GM23338 (cell line): ENCODE measurements around the gene DDX50. TPM values are rescaled to one million over a fixed set of nuclear protein-coding genes. Genes with fewer than 3 reads are reported as not detected.

Experiments used
- ATAC-seq: fragments of 200-7000 bp; cut with Tn5 transposase; 3 replicates; pipeline ENCODE4 v1.9.1; 2020
- DNase-seq: peaks from one replicate; pipeline ENCODE4 v3.0.0-alpha.2; 2015; ENCODE audit warnings: low spot score
- H2AFZ ChIP-seq: fragments of 200-600 bp; sonication (generic); 2 replicates; pipeline ENCODE4 v1.8.0; 2016; ENCODE audit warnings: antibody characterized with exemption, mild to moderate bottlenecking, moderate library complexity
- H3F3A ChIP-seq: fragments of 200-600 bp; sonication (generic); replicated peaks from 2 replicates; pipeline ENCODE4 v1.8.0; 2017; ENCODE audit warnings: antibody characterized with exemption, mixed run types, low read depth
- H3K27ac ChIP-seq: fragments of 200-600 bp; sonication (generic); 2 replicates; pipeline ENCODE4 v1.6.1; 2016; ENCODE audit warnings: low read depth
- H3K27me3 ChIP-seq: fragments of 200-600 bp; sonication (generic); 2 replicates; pipeline ENCODE4 v1.8.0; 2016; ENCODE audit warnings: mild to moderate bottlenecking, mixed run types, moderate library complexity; ENCODE audit not compliant: insufficient read depth
- H3K36me3 ChIP-seq: fragments of 200-600 bp; sonication (generic); 2 replicates; pipeline ENCODE4 v1.8.0; 2016; ENCODE audit warnings: mild to moderate bottlenecking; ENCODE audit not compliant: insufficient read depth
- H3K4me1 ChIP-seq: fragments of 200-600 bp; sonication (generic); 2 replicates; pipeline ENCODE4 v1.8.0; 2016; ENCODE audit warnings: mild to moderate bottlenecking, moderate library complexity; ENCODE audit not compliant: insufficient read depth
- H3K4me2 ChIP-seq: fragments of 200-600 bp; sonication (generic); 2 replicates; pipeline ENCODE4 v1.7.1; 2017; ENCODE audit warnings: mixed run types
- H3K4me3 ChIP-seq: fragments of 200-600 bp; sonication (generic); 2 replicates; pipeline ENCODE4 v1.6.1; 2016; ENCODE audit warnings: mixed run types
- H3K79me2 ChIP-seq: fragments of 200-600 bp; sonication (generic); replicated peaks from 2 replicates; pipeline ENCODE4 v1.8.0; 2017; ENCODE audit warnings: mild to moderate bottlenecking; ENCODE audit not compliant: insufficient read depth
- H3K9me2 ChIP-seq: fragments of 200-600 bp; sonication (generic); 2 replicates; pipeline ENCODE4 v1.8.0; 2017; ENCODE audit not compliant: insufficient read depth
- H4K20me1 ChIP-seq: fragments of 200-600 bp; sonication (generic); replicated peaks from 2 replicates; pipeline ENCODE4 v1.8.0; 2017; ENCODE audit warnings: mild to moderate bottlenecking; ENCODE audit not compliant: insufficient read depth
- H3K27ac Mint-ChIP-seq: 2 replicates; pipeline ENCODE4 v1.8.0; 2020; ENCODE audit warnings: inconsistent platforms, mild to moderate bottlenecking, moderate library complexity, mixed read lengths
- H3K27me3 Mint-ChIP-seq: 3 replicates; pipeline ENCODE4 v1.8.0; 2022; ENCODE audit warnings: low read depth, mild to moderate bottlenecking, moderate library complexity, mixed read lengths, inconsistent platforms; ENCODE audit not compliant: insufficient read depth, poor library complexity
- H3K36me3 Mint-ChIP-seq: 3 replicates; pipeline ENCODE4 v1.8.0; 2021; ENCODE audit warnings: low read depth, mild to moderate bottlenecking, inconsistent platforms, moderate library complexity, mixed read lengths
- H3K4me1 Mint-ChIP-seq: 3 replicates; pipeline ENCODE4 v1.8.0; 2020; ENCODE audit warnings: mild to moderate bottlenecking, inconsistent platforms, mixed read lengths
- H3K4me3 Mint-ChIP-seq: 3 replicates; pipeline ENCODE4 v1.8.0; 2021; ENCODE audit warnings: moderate library complexity, mild to moderate bottlenecking, inconsistent platforms, mixed read lengths
- H3K9me3 Mint-ChIP-seq: 3 replicates; pipeline ENCODE4 v1.8.0; 2020; ENCODE audit warnings: moderate library complexity, mild to moderate bottlenecking, inconsistent platforms, mixed read lengths
- POLR2AphosphoS5 ChIP-seq: IDR thresholded peaks from 2 replicates; pipeline ENCODE4 v1.6.1; 2016; ENCODE audit warnings: antibody characterized with exemption, low read depth
- STAT1 ChIP-seq: IDR thresholded peaks from one replicate; pipeline ENCODE4 v1.6.1; 2016; ENCODE audit warnings: antibody characterized with exemption; ENCODE audit not compliant: unreplicated experiment
- polyA plus RNA-seq: library from polyadenylated mRNA; unstranded; fragments of >200 nt; fragmentation: Nextera tagmentation; extraction: Ambion mirVana; gene quantifications from 2 replicates; pipeline ENCODE4 v1.2.1, GENCODE V29; 2016
- total RNA-seq: library from RNA; depleted of rRNA; stranded (reverse); fragments of >200 nt; shearing (Covaris generic); gene quantifications from 2 replicates; pipeline ENCODE4 v1.2.3, GENCODE V29; 2014
- TF ChIP-seq, protein P1 (sequence below): fragments of 250-450 bp; sonication (Bioruptor Pico); IDR thresholded peaks from 2 replicates; pipeline ENCODE4 v1.5.0; 2020; ENCODE audit warnings: mild to moderate bottlenecking, moderate library complexity
- TF ChIP-seq, protein P2 (sequence below): IDR thresholded peaks from 2 replicates; pipeline ENCODE4 v1.6.1; 2016; ENCODE audit warnings: antibody characterized with exemption

The DDX50 gene
- total and polyA plus RNA-seq, 2 experiments from 2014 or later, result 37.2 TPM

DNA sequence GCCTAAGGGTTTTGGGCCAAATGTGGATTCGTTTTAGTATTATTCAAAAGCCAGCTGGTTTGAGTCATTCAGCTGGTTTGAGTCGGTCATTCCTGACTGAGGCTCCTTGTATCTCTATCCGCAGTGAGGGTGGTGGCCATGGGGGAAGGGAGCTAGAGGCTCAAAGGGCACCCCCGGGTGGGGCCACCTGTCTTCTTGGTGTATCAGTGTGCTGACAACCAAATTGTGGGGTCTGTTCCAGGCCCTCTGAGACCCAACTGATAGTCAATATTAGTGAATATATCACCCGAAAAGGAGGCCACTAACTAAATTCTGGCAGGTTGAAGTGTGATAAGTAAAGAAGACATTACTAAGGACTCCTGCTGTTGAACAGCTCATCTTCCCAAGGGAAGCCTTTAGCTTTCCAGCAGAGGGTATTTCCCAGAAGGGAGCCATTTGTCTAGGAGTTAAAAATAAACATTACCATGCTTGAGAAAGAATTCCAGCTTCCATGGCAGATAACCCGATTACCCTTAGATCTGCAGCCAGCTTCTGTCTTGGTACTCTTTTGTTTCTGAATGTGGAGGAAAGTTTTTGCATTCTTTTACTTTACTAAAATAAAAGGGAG, 29.9 kb upstream of the DDX50 start (continued):
- TF ChIP-seq, protein P1, sequence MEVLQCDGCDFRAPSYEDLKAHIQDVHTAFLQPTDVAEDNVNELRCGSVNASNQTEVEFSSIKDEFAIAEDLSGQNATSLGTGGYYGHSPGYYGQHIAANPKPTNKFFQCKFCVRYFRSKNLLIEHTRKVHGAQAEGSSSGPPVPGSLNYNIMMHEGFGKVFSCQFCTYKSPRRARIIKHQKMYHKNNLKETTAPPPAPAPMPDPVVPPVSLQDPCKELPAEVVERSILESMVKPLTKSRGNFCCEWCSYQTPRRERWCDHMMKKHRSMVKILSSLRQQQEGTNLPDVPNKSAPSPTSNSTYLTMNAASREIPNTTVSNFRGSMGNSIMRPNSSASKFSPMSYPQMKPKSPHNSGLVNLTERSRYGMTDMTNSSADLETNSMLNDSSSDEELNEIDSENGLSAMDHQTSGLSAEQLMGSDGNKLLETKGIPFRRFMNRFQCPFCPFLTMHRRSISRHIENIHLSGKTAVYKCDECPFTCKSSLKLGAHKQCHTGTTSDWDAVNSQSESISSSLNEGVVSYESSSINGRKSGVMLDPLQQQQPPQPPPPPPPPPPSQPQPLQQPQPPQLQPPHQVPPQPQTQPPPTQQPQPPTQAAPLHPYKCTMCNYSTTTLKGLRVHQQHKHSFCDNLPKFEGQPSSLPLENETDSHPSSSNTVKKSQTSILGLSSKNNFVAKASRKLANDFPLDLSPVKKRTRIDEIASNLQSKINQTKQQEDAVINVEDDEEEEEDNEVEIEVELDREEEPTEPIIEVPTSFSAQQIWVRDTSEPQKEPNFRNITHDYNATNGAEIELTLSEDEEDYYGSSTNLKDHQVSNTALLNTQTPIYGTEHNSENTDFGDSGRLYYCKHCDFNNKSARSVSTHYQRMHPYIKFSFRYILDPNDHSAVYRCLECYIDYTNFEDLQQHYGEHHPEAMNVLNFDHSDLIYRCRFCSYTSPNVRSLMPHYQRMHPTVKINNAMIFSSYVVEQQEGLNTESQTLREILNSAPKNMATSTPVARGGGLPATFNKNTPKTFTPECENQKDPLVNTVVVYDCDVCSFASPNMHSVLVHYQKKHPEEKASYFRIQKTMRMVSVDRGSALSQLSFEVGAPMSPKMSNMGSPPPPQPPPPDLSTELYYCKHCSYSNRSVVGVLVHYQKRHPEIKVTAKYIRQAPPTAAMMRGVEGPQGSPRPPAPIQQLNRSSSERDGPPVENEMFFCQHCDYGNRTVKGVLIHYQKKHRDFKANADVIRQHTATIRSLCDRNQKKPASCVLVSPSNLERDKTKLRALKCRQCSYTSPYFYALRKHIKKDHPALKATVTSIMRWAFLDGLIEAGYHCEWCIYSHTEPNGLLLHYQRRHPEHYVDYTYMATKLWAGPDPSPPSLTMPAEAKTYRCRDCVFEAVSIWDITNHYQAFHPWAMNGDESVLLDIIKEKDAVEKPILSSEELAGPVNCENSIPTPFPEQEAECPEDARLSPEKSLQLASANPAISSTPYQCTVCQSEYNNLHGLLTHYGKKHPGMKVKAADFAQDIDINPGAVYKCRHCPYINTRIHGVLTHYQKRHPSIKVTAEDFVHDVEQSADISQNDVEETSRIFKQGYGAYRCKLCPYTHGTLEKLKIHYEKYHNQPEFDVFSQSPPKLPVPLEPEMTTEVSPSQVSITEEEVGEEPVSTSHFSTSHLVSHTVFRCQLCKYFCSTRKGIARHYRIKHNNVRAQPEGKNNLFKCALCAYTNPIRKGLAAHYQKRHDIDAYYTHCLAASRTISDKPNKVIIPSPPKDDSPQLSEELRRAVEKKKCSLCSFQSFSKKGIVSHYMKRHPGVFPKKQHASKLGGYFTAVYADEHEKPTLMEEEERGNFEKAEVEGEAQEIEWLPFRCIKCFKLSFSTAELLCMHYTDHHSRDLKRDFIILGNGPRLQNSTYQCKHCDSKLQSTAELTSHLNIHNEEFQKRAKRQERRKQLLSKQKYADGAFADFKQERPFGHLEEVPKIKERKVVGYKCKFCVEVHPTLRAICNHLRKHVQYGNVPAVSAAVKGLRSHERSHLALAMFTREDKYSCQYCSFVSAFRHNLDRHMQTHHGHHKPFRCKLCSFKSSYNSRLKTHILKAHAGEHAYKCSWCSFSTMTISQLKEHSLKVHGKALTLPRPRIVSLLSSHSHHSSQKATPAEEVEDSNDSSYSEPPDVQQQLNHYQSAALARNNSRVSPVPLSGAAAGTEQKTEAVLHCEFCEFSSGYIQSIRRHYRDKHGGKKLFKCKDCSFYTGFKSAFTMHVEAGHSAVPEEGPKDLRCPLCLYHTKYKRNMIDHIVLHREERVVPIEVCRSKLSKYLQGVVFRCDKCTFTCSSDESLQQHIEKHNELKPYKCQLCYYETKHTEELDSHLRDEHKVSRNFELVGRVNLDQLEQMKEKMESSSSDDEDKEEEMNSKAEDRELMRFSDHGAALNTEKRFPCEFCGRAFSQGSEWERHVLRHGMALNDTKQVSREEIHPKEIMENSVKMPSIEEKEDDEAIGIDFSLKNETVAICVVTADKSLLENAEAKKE (CRISPR knock-in tag), result no peak
- TF ChIP-seq POLR2AphosphoS5, result no peak
- TF ChIP-seq STAT1, result no peak

DNA sequence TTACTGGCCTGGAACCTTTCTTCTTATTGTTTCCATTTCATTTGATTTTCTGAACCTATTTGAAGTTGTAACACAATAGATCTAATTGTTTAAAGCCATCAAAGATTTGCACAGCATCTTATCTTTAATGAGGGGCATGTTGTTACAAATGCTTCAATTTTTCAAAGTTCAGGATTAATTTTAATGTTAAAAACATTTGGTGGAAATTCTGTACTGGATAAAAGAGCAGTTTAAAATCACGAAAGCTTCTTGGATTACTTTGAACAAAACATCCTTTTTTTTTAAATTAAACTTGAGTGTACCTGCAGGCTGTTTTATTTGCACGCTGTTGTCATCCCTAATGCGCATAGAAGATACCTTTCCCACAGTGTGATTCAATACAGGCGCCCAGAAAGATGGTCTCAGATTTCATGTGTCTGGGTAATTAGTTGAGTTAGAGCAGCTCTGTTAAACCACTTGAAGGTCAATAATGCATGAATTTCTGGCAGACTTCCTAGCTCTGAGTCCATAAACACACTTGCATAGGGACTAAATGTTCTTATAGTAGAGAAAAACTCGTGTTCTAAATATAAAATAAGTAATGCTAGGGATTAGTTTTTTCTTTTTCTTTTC, 29.3 kb upstream of the DDX50 start:
- Histone ChIP-seq H4K20me1 (no peaks in the 10 kb centered on the region), H3K27ac (peak overlapping the region; percentile 70), H3K4me3 (peak overlapping the region; percentile 3; the same call in 1 of the 2 replicates), H2AFZ (no peak overlapping the region), H3K4me2 (peak overlapping the region; percentile 37), H3K9me2 (no peaks in the 10 kb centered on the region), H3K79me2 (no peaks in the 10 kb centered on the region), H3K36me3 (no peaks in the 10 kb centered on the region), H3K27me3 (no peaks in the 10 kb centered on the region), H3K4me1 (peaks cover 21% of the 10 kb centered on the region), H3F3A (no peaks in the 10 kb centered on the region; the same call in 1 of the 2 replicates)
- Mint-ChIP-seq H3K4me3 (peak overlapping the region; percentile 39; the same call in 2 of the 3 replicates), H3K9me3 (peaks cover 18% of the 10 kb centered on the region), H3K27me3 (peaks cover 2% of the 10 kb centered on the region), H3K36me3 (peaks cover 17% of the 10 kb centered on the region), H3K4me1 (peaks cover 22% of the 10 kb centered on the region), H3K27ac (peak overlapping the region; percentile 84; the same call in 1 of the 2 replicates)
- DNase-seq (peak; percentile 38), ATAC-seq (peak; percentile 66)
- TF ChIP-seq, protein P1 (CRISPR knock-in tag), result no peak
- TF ChIP-seq, protein P2, sequence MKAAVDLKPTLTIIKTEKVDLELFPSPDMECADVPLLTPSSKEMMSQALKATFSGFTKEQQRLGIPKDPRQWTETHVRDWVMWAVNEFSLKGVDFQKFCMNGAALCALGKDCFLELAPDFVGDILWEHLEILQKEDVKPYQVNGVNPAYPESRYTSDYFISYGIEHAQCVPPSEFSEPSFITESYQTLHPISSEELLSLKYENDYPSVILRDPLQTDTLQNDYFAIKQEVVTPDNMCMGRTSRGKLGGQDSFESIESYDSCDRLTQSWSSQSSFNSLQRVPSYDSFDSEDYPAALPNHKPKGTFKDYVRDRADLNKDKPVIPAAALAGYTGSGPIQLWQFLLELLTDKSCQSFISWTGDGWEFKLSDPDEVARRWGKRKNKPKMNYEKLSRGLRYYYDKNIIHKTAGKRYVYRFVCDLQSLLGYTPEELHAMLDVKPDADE, result no peak
